ENCODE measurements around the gene ZSCAN22. TPM values are rescaled to one million over a fixed set of nuclear protein-coding genes. Genes with fewer than 3 reads are reported as not detected.

Gene ZSCAN22
- total and polyA plus RNA-seq, 2 donors (not counting 1 experiment from before 2014, with no cell fraction given) = 2.8 to 7.1 TPM

GRCh38 chr19:58318297-58318696 lies 8.5 kb upstream of the ZSCAN22 start:
- Histone ChIP-seq H2AFZ (ENCODE audit: insufficient read depth, low read depth, low read length, poor library complexity, severe bottlenecking) (no peak overlapping the region), H3K27me3 (replicated peaks in 1 of 4; ENCODE audit: control extremely low read depth in 1 of 4, control insufficient read depth in 3 of 4, insufficient read depth in 4 of 4, low read length in 3 of 4) (no peaks in the 10 kb centered on the region), H3K9me3 (ENCODE audit: control extremely low read depth in 1 of 3, control insufficient read depth in 2 of 3, insufficient read depth in 1 of 3, low read length in 2 of 3) (peaks cover 0 to 5% (median 0%) of the 10 kb centered on the region in 3 donors), H4K20me1 (ENCODE audit: control insufficient read depth, insufficient read depth, low read length, poor library complexity, severe bottlenecking) (no peaks in the 10 kb centered on the region), H3K4me1 (ENCODE audit: control insufficient read depth in 2 of 2, insufficient read depth in 2 of 2, low read length in 2 of 2) (no peaks in the 10 kb centered on the region), H3K4me2 (replicated peaks; ENCODE audit: low read depth, low read length, poor library complexity, severe bottlenecking) (no peak overlapping the region), H3K27ac (ENCODE audit: low read length in 2 of 2) (no peak overlapping the region), H3K79me2 (ENCODE audit: control insufficient read depth, insufficient read depth, low read length) (no peaks in the 10 kb centered on the region), H3K36me3 (replicated peaks in 1 of 2; ENCODE audit: control extremely low read depth in 1 of 2, control insufficient read depth in 1 of 2, extremely low read depth in 1 of 2, insufficient read depth in 2 of 2, low read length in 1 of 2) (peaks cover 1 to 25% of the 10 kb centered on the region in 2 experiments), H3K9ac (ENCODE audit: low read length) (no peak overlapping the region), H3K4me3 (ENCODE audit: control extremely low read depth in 1 of 5, extremely low read depth in 1 of 5, insufficient read depth in 1 of 5, low read depth in 2 of 5, low read length in 4 of 5) (no peak overlapping the region)
- H3K9me3 Mint-ChIP-seq (ENCODE audit: insufficient read depth) = no peaks in the 10 kb centered on the region
- DNase-seq (no peak), ATAC-seq (ENCODE audit: low read depth) (no peak)
- H3K27me3 Mint-ChIP-seq = no peaks in the 10 kb centered on the region
- intact Hi-C loops (cut with micrococcal nuclease) = no loop called here
- ChIA-PET CTCF (no interaction called here), POLR2A (no interaction called here)
- 100% methylated on average over 2 of the region's 4 CpGs for WGBS (ENCODE audit: insufficient coverage)
- no peak for TF ChIP-seq EZH2 (IDR thresholded peaks at IDR 0.05; ENCODE audit: borderline replicate concordance, insufficient read depth, low read depth, low read length, poor library complexity, severe bottlenecking)
- no peak for TF ChIP-seq CTCF (IDR thresholded peaks at IDR 0.05)
- no peak overlapping the region for H3K27ac Mint-ChIP-seq
- H3K4me3 Mint-ChIP-seq = no peak overlapping the region
- H3K4me1 Mint-ChIP-seq = no peaks in the 10 kb centered on the region

- Mint-ChIP-seq H3K27me3 (no peaks in the 10 kb centered on the region), H3K9me3 (ENCODE audit: insufficient read depth) (no peaks in the 10 kb centered on the region), H3K4me1 (no peaks in the 10 kb centered on the region), H3K4me3 (no peak overlapping the region), H3K27ac (no peak overlapping the region)
- TF ChIP-seq EZH2 (IDR thresholded peaks at IDR 0.05; ENCODE audit: borderline replicate concordance, insufficient read depth, low read depth, low read length, poor library complexity, severe bottlenecking) = no peak
- no peak for TF ChIP-seq CTCF (IDR thresholded peaks at IDR 0.05)
- ATAC-seq (ENCODE audit: low read depth) = no peak
- WGBS (ENCODE audit: insufficient coverage) = 95% methylated on average over 10 of the region's 10 CpGs
- H2AFZ ChIP-seq (ENCODE audit: insufficient read depth, low read depth, low read length, poor library complexity, severe bottlenecking) = no peak overlapping the region
- no peaks in the 10 kb centered on the region for H3K27me3 ChIP-seq (replicated peaks in 1 of 4; ENCODE audit: control extremely low read depth in 1 of 4, control insufficient read depth in 3 of 4, insufficient read depth in 4 of 4, low read length in 3 of 4)
- CTCF ChIA-PET = no interaction called here
- no peak for DNase-seq
- intact Hi-C loops (cut with micrococcal nuclease) = no loop called here
- H4K20me1 ChIP-seq (ENCODE audit: control insufficient read depth, insufficient read depth, low read length, poor library complexity, severe bottlenecking) = no peaks in the 10 kb centered on the region
- no peak overlapping the region for H3K4me2 ChIP-seq (replicated peaks; ENCODE audit: low read depth, low read length, poor library complexity, severe bottlenecking)
- no peaks in the 10 kb centered on the region for H3K79me2 ChIP-seq (ENCODE audit: control insufficient read depth, insufficient read depth, low read length)
- no peak overlapping the region for H3K9ac ChIP-seq (ENCODE audit: low read length)
- H3K36me3 ChIP-seq (replicated peaks in 1 of 2; ENCODE audit: control extremely low read depth in 1 of 2, control insufficient read depth in 1 of 2, extremely low read depth in 1 of 2, insufficient read depth in 2 of 2, low read length in 1 of 2) = peaks cover 0 to 16% of the 10 kb centered on the region in 2 experiments
- no peak overlapping the region for H3K27ac ChIP-seq (ENCODE audit: low read length in 2 of 2)
- peaks cover 0 to 5% (median 0%) of the 10 kb centered on the region in 3 donors for H3K9me3 ChIP-seq (ENCODE audit: control extremely low read depth in 1 of 3, control insufficient read depth in 2 of 3, insufficient read depth in 1 of 3, low read length in 2 of 3)
- H3K4me3 ChIP-seq (ENCODE audit: control extremely low read depth in 1 of 5, extremely low read depth in 1 of 5, insufficient read depth in 1 of 5, low read depth in 2 of 5, low read length in 4 of 5) = no peak overlapping the region
- H3K4me1 ChIP-seq (ENCODE audit: control insufficient read depth in 2 of 2, insufficient read depth in 2 of 2, low read length in 2 of 2) = no peaks in the 10 kb centered on the region
- POLR2A ChIA-PET = no interaction called here
Observed at GRCh38 chr19:58319241-58319640, 7.6 kb upstream of the ZSCAN22 start.

All from B cell (primary cell).